Measurements from ENCODE around the gene EPB42.

The EPB42 gene

GRCh38 chr15:43210807-43211206 lies 10.0 kb downstream of the EPB42 start:
- in situ Hi-C loops (cut with HindIII; ENCODE audit: low sequenced_read_pairs) = no loop called here
- TF ChIP-seq, protein P1, sequence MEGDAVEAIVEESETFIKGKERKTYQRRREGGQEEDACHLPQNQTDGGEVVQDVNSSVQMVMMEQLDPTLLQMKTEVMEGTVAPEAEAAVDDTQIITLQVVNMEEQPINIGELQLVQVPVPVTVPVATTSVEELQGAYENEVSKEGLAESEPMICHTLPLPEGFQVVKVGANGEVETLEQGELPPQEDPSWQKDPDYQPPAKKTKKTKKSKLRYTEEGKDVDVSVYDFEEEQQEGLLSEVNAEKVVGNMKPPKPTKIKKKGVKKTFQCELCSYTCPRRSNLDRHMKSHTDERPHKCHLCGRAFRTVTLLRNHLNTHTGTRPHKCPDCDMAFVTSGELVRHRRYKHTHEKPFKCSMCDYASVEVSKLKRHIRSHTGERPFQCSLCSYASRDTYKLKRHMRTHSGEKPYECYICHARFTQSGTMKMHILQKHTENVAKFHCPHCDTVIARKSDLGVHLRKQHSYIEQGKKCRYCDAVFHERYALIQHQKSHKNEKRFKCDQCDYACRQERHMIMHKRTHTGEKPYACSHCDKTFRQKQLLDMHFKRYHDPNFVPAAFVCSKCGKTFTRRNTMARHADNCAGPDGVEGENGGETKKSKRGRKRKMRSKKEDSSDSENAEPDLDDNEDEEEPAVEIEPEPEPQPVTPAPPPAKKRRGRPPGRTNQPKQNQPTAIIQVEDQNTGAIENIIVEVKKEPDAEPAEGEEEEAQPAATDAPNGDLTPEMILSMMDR (IDR thresholded peaks at IDR 0.05; ENCODE audit: low read depth, low read length) = no peak
- DNase-seq (ENCODE audit: low read depth, low spot score) = no peak
- no peak overlapping the region for H3K4me3 ChIP-seq (ENCODE audit: low read depth, low read length)

- in situ Hi-C loops (cut with HindIII; ENCODE audit: low sequenced_read_pairs) = no loop called here
- no peak for DNase-seq (ENCODE audit: low read depth, low spot score)
- TF ChIP-seq, protein P1 (IDR thresholded peaks at IDR 0.05; ENCODE audit: low read depth, low read length) = no peak
- no peak overlapping the region for H3K4me3 ChIP-seq (ENCODE audit: low read depth, low read length)
Measured at GRCh38 chr15:43210172-43210745, 10.6 kb downstream of the EPB42 start.

- no peak overlapping the region for H3K4me3 ChIP-seq (ENCODE audit: low read depth, low read length)
- TF ChIP-seq, protein P1 (IDR thresholded peaks at IDR 0.05; ENCODE audit: low read depth, low read length) = peak; percentile 16
- in situ Hi-C loops (cut with HindIII; ENCODE audit: low sequenced_read_pairs) = no loop called here
- DNase-seq (ENCODE audit: low read depth, low spot score) = no peak
Measured at GRCh38 chr15:43209059-43209824, 11.6 kb downstream of the EPB42 start.

- no peak for DNase-seq (ENCODE audit: low read depth, low spot score)
- TF ChIP-seq, protein P1 (IDR thresholded peaks at IDR 0.05; ENCODE audit: low read depth, low read length) = no peak
- no peak overlapping the region for H3K4me3 ChIP-seq (ENCODE audit: low read depth, low read length)
- in situ Hi-C loops (cut with HindIII; ENCODE audit: low sequenced_read_pairs) = no loop called here
Measured at GRCh38 chr15:43208052-43209002, 12.5 kb downstream of the EPB42 start.

DNA sequence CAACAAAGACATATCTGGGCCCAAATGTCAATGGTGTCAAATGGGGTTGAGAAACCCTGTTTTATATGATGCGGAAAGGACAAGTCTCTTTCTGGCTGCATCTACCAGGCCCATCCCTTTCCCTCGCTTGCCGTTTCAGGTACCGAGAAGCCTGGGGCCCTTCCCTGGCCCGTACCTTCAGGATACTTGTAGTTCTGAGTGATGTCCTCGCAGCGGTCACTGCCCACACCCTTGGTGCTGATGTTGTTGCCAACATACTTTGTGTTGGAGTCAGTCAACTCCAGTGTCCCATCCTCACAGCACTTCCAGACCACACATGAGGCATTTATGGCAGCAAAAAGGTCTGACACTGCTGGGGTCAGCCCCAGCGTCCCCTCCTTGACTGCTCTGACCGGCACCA lies 13.8 kb downstream of the EPB42 start:
- H3K4me3 ChIP-seq (ENCODE audit: low read depth, low read length) = no peak overlapping the region
- DNase-seq (ENCODE audit: low read depth, low spot score) = no peak
- in situ Hi-C loops (cut with HindIII; ENCODE audit: low sequenced_read_pairs) = no loop called here
- TF ChIP-seq, protein P1 (IDR thresholded peaks at IDR 0.05; ENCODE audit: low read depth, low read length) = no peak

- no peak overlapping the region for H3K4me3 ChIP-seq (ENCODE audit: low read depth, low read length)
- TF ChIP-seq, protein P1 (IDR thresholded peaks at IDR 0.05; ENCODE audit: low read depth, low read length) = no peak
- in situ Hi-C loops (cut with HindIII; ENCODE audit: low sequenced_read_pairs) = no loop called here
- no peak for DNase-seq (ENCODE audit: low read depth, low spot score)
Measured at GRCh38 chr15:43206054-43206453, 14.8 kb downstream of the EPB42 start.
